ENCODE measurements around the gene THADA. TPM values are rescaled to one million over a fixed set of nuclear protein-coding genes. Genes with fewer than 3 reads are reported as not detected.

THADA gene
- total RNA-seq, 2 donors from 2014 or later, result 41.1 to 54.3 TPM

- Histone ChIP-seq H3K4me3 (peak overlapping the region; percentile 86 to 87), H3K9me3 (no peaks in the 10 kb centered on the region), H3K27me3 (replicated peaks; ENCODE audit: insufficient read depth) (no peaks in the 10 kb centered on the region), H3K27ac (peak overlapping the region; percentile 98 to 99), H3K4me1 (replicated peaks) (peaks cover 19% of the 10 kb centered on the region), H3K36me3 (peaks cover 4 to 26% of the 10 kb centered on the region in 2 donors)
- WGBS, result 0% methylated on average over 55 of the region's 74 CpGs
- peak; percentile 37 for TF ChIP-seq POLR2AphosphoS5 (IDR thresholded peaks at IDR 0.05)
- TF ChIP-seq CTCF (IDR thresholded peaks at IDR 0.05), result no peak
- intact Hi-C loops (cut with DNase I), result loop anchor here (5.0 to 10.0 kb wide), 4 partner anchors 263 to 398 kb away; no protein-coding TSS in a partner anchor
- DNase-seq (ENCODE audit: low spot score), result peak; percentile 37
These were observed 370.6 kb downstream of the THADA start for GRCh38 chr2:43225093-43225787.

GRCh38 chr2:43224571-43225092, 371.2 kb downstream of the THADA start:
- Histone ChIP-seq H3K9me3 (no peaks in the 10 kb centered on the region), H3K36me3 (peaks cover 4 to 26% of the 10 kb centered on the region in 2 donors), H3K4me1 (replicated peaks) (peaks cover 22% of the 10 kb centered on the region), H3K27me3 (replicated peaks; ENCODE audit: insufficient read depth) (no peaks in the 10 kb centered on the region), H3K27ac (peak overlapping the region; percentile 98 to 99), H3K4me3 (peak overlapping the region; percentile 86 to 87)
- DNase-seq (ENCODE audit: low spot score), result no peak
- no peak for TF ChIP-seq CTCF (IDR thresholded peaks at IDR 0.05)
- TF ChIP-seq POLR2A (IDR thresholded peaks at IDR 0.05), result no peak
- no peak for TF ChIP-seq POLR2AphosphoS5 (IDR thresholded peaks at IDR 0.05)
- intact Hi-C loops (cut with DNase I), result loop anchor here (5.0 to 10.0 kb wide), 6 partner anchors 67 to 397 kb away; no protein-coding TSS in a partner anchor
- WGBS, result 1% methylated on average over 66 of the region's 74 CpGs

- Histone ChIP-seq H3K27me3 (replicated peaks; ENCODE audit: insufficient read depth) (no peaks in the 10 kb centered on the region), H3K4me1 (replicated peaks) (peaks cover 24% of the 10 kb centered on the region), H3K27ac (peak overlapping the region; percentile 98 to 99), H3K36me3 (peaks cover 4 to 26% of the 10 kb centered on the region in 2 donors), H3K4me3 (peak overlapping the region; percentile 86 to 87), H3K9me3 (no peaks in the 10 kb centered on the region)
- TF ChIP-seq POLR2AphosphoS5 (IDR thresholded peaks at IDR 0.05) (peak; percentile 66), POLR2A (IDR thresholded peaks at IDR 0.05) (peak; percentile 13), CTCF (IDR thresholded peaks at IDR 0.05) (peak in 2 of 4 experiments; percentile 33 to 40)
- WGBS, result under 1% methylated on average over 41 of the region's 41 CpGs
- intact Hi-C loops (cut with DNase I), result loop anchor here (5.0 to 10.0 kb wide), 3 partner anchors 67 to 369 kb away; no protein-coding TSS in a partner anchor
- peak; percentile 51 for DNase-seq (ENCODE audit: low spot score)
These were observed 371.7 kb downstream of the THADA start for GRCh38 chr2:43224131-43224570.

GRCh38 chr2:43223521-43224001, 372.3 kb downstream of the THADA start:
- intact Hi-C loops (cut with DNase I), result loop anchor here (5.0 to 10.0 kb wide), 3 partner anchors 66 to 369 kb away; no protein-coding TSS in a partner anchor
- H3K36me3 ChIP-seq, result peaks cover 4 to 26% of the 10 kb centered on the region in 2 donors
- peak overlapping the region; percentile 98 to 99 for H3K27ac ChIP-seq
- 4% methylated on average over 4 of the region's 4 CpGs for WGBS
- H3K27me3 ChIP-seq (replicated peaks; ENCODE audit: insufficient read depth), result no peaks in the 10 kb centered on the region
- H3K9me3 ChIP-seq, result no peaks in the 10 kb centered on the region
- DNase-seq (ENCODE audit: low spot score), result no peak
- TF ChIP-seq POLR2A (IDR thresholded peaks at IDR 0.05), result no peak
- peak; percentile 47 for TF ChIP-seq POLR2AphosphoS5 (IDR thresholded peaks at IDR 0.05)
- no peak for TF ChIP-seq CTCF (IDR thresholded peaks at IDR 0.05)
- H3K4me3 ChIP-seq, result peak overlapping the region; percentile 86 to 87
- peaks cover 25% of the 10 kb centered on the region for H3K4me1 ChIP-seq (replicated peaks)
